ENCODE data around the gene GLIS1. TPM values are rescaled to one million over a fixed set of nuclear protein-coding genes. Genes with fewer than 3 reads are reported as not detected.
A peak's percentile ranks its signal among the peaks of the same experiment; 100 is the strongest.

Gene GLIS1
- total and polyA plus RNA-seq, 5 donors from 2014 or later = not detected

- no peaks in the 10 kb centered on the region for H3K36me3 Mint-ChIP-seq
- Histone ChIP-seq H3K4me1 (ENCODE audit: control insufficient read depth, insufficient read depth, low read length, poor library complexity, severe bottlenecking) (no peaks in the 10 kb centered on the region), H3K4me3 (ENCODE audit: low read depth, low read length) (no peak overlapping the region), H3K27me3 (ENCODE audit: control insufficient read depth, insufficient read depth, low read length) (no peaks in the 10 kb centered on the region), H3K36me3 (ENCODE audit: control insufficient read depth, insufficient read depth, low read length) (no peaks in the 10 kb centered on the region), H3K9me3 (ENCODE audit: control insufficient read depth in 2 of 2, low read length in 2 of 2) (no peaks in the 10 kb centered on the region), H3K27ac (ENCODE audit: insufficient read depth, low read length, poor library complexity, severe bottlenecking) (no peak overlapping the region)
- DNase-seq = no peak
- peaks cover 0 to 1% (median 0%) of the 10 kb centered on the region in 7 donors for H3K9me3 Mint-ChIP-seq
- ATAC-seq (ENCODE audit: low read depth in 2 of 2) = no peak
- H3K27me3 Mint-ChIP-seq = peaks cover 17% of the 10 kb centered on the region
- H3K27ac Mint-ChIP-seq = no peak overlapping the region
- H3K4me3 Mint-ChIP-seq = no peak overlapping the region
- no peaks in the 10 kb centered on the region for H3K4me1 Mint-ChIP-seq
Measured at GRCh38 chr1:53689223-53689622, 49.7 kb downstream of the GLIS1 start.

GRCh38 chr1:53688381-53689102 is 50.4 kb downstream of the GLIS1 start:
- H3K4me1 Mint-ChIP-seq = no peaks in the 10 kb centered on the region
- Histone ChIP-seq H3K4me3 (ENCODE audit: low read depth, low read length) (no peak overlapping the region), H3K4me1 (ENCODE audit: control insufficient read depth, insufficient read depth, low read length, poor library complexity, severe bottlenecking) (no peaks in the 10 kb centered on the region), H3K27me3 (ENCODE audit: control insufficient read depth, insufficient read depth, low read length) (no peaks in the 10 kb centered on the region), H3K9me3 (ENCODE audit: control insufficient read depth in 2 of 2, low read length in 2 of 2) (no peaks in the 10 kb centered on the region), H3K36me3 (ENCODE audit: control insufficient read depth, insufficient read depth, low read length) (no peaks in the 10 kb centered on the region), H3K27ac (ENCODE audit: insufficient read depth, low read length, poor library complexity, severe bottlenecking) (no peak overlapping the region)
- peaks cover 0 to 1% (median 0%) of the 10 kb centered on the region in 7 donors for H3K9me3 Mint-ChIP-seq
- no peak overlapping the region for H3K4me3 Mint-ChIP-seq
- peaks cover 17% of the 10 kb centered on the region for H3K27me3 Mint-ChIP-seq
- H3K36me3 Mint-ChIP-seq = no peaks in the 10 kb centered on the region
- DNase-seq (no peak), ATAC-seq (ENCODE audit: low read depth in 2 of 2) (no peak)
- no peak overlapping the region for H3K27ac Mint-ChIP-seq

GRCh38 chr1:53687901-53688300 is 51.1 kb downstream of the GLIS1 start:
- Histone ChIP-seq H3K27me3 (ENCODE audit: control insufficient read depth, insufficient read depth, low read length) (no peaks in the 10 kb centered on the region), H3K36me3 (ENCODE audit: control insufficient read depth, insufficient read depth, low read length) (no peaks in the 10 kb centered on the region), H3K27ac (ENCODE audit: insufficient read depth, low read length, poor library complexity, severe bottlenecking) (no peak overlapping the region), H3K4me1 (ENCODE audit: control insufficient read depth, insufficient read depth, low read length, poor library complexity, severe bottlenecking) (no peaks in the 10 kb centered on the region), H3K4me3 (ENCODE audit: low read depth, low read length) (no peak overlapping the region), H3K9me3 (ENCODE audit: control insufficient read depth in 2 of 2, low read length in 2 of 2) (no peaks in the 10 kb centered on the region)
- ATAC-seq (ENCODE audit: low read depth in 2 of 2) = no peak
- H3K36me3 Mint-ChIP-seq = no peaks in the 10 kb centered on the region
- no peak overlapping the region for H3K27ac Mint-ChIP-seq
- DNase-seq = no peak
- peaks cover 0 to 1% (median 0%) of the 10 kb centered on the region in 7 donors for H3K9me3 Mint-ChIP-seq
- no peaks in the 10 kb centered on the region for H3K4me1 Mint-ChIP-seq
- H3K27me3 Mint-ChIP-seq = peaks cover 17% of the 10 kb centered on the region
- H3K4me3 Mint-ChIP-seq = no peak overlapping the region

GRCh38 chr1:53687426-53687825 is 51.5 kb downstream of the GLIS1 start:
- Histone ChIP-seq H3K27me3 (ENCODE audit: control insufficient read depth, insufficient read depth, low read length) (no peaks in the 10 kb centered on the region), H3K27ac (ENCODE audit: insufficient read depth, low read length, poor library complexity, severe bottlenecking) (no peak overlapping the region), H3K36me3 (ENCODE audit: control insufficient read depth, insufficient read depth, low read length) (no peaks in the 10 kb centered on the region), H3K9me3 (ENCODE audit: control insufficient read depth in 2 of 2, low read length in 2 of 2) (no peaks in the 10 kb centered on the region), H3K4me3 (ENCODE audit: low read depth, low read length) (no peak overlapping the region), H3K4me1 (ENCODE audit: control insufficient read depth, insufficient read depth, low read length, poor library complexity, severe bottlenecking) (no peaks in the 10 kb centered on the region)
- ATAC-seq (ENCODE audit: low read depth in 2 of 2) (no peak), DNase-seq (no peak)
- peaks cover 0 to 1% (median 0%) of the 10 kb centered on the region in 7 donors for H3K9me3 Mint-ChIP-seq
- H3K36me3 Mint-ChIP-seq = no peaks in the 10 kb centered on the region
- H3K27ac Mint-ChIP-seq = no peak overlapping the region
- no peaks in the 10 kb centered on the region for H3K4me1 Mint-ChIP-seq
- H3K27me3 Mint-ChIP-seq = peaks cover 17% of the 10 kb centered on the region
- no peak overlapping the region for H3K4me3 Mint-ChIP-seq

DNA sequence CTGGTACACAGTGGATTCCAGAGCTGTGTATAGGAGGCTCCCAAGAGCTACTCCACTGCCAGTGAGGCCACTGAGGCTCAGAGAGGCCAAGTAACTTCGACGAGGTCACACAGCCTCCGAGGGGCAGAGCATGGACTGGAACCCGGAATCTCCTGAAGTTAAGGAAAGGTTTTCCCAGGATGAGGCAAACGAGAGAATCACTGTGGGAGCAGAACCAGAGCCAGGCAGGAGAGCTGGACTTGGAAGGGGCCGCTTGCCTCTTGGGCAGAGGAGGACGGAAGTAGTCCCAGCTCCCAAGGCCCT is 52.0 kb downstream of the GLIS1 start:
- H3K4me1 ChIP-seq (ENCODE audit: control insufficient read depth, insufficient read depth, low read length, poor library complexity, severe bottlenecking) = no peaks in the 10 kb centered on the region
- no peaks in the 10 kb centered on the region for H3K27me3 ChIP-seq (ENCODE audit: control insufficient read depth, insufficient read depth, low read length)
- no peak for ATAC-seq (ENCODE audit: low read depth in 2 of 2)
- no peak overlapping the region for H3K4me3 Mint-ChIP-seq
- H3K9me3 Mint-ChIP-seq = peaks cover 0 to 1% (median 0%) of the 10 kb centered on the region in 7 donors
- H3K4me3 ChIP-seq (ENCODE audit: low read depth, low read length) = no peak overlapping the region
- H3K27ac Mint-ChIP-seq = no peak overlapping the region
- no peaks in the 10 kb centered on the region for H3K36me3 Mint-ChIP-seq
- H3K27ac ChIP-seq (ENCODE audit: insufficient read depth, low read length, poor library complexity, severe bottlenecking) = no peak overlapping the region
- no peak for DNase-seq
- no peaks in the 10 kb centered on the region for H3K9me3 ChIP-seq (ENCODE audit: control insufficient read depth in 2 of 2, low read length in 2 of 2)
- peaks cover 0 to 4% (median under 1%) of the 10 kb centered on the region in 4 donors for H3K4me1 Mint-ChIP-seq
- peaks cover 17% of the 10 kb centered on the region for H3K27me3 Mint-ChIP-seq
- H3K36me3 ChIP-seq (ENCODE audit: control insufficient read depth, insufficient read depth, low read length) = no peaks in the 10 kb centered on the region

DNA sequence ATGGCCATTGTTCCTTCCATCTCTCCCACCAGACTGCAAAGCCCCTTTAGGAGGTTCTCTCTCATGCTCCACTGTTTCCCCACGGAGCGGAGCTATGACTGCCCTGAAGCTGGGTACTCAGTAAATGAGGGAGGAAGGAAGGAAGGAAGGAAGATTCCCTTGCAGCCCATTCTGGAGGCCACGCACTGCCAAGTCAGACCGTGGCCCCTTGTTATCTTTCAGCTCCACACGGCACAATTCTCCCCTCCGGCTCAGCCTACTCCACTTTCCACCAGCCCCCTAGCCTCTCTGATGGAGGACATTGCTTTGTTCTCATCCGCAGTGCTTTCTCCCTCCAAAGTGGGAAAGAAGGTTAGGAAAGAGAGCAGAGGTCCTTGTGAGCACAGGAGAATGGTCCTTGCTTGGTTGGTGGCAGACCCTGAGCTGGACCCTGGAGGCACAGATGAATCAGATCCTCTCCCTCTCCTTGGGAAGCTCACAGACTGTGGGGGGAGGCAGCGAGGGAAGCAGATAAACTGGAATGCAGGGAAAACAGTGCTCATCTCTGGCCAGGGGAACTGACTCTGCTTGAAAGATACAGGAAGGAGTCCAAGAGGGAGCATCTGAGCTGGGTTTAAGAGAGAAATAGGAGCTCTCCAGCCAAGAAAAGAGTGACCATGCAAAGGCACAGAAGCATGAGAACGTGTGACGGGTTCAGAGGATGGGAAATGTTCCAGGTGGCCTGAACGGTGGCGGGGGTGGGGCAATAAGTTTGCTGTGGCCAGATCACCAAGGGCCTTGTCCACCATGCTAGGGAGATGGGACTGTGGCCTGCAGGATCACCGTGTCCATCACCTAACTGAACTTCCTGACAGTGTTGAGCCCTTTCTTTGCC is 52.6 kb downstream of the GLIS1 start:
- Mint-ChIP-seq H3K36me3 (no peaks in the 10 kb centered on the region), H3K27me3 (peaks cover 17% of the 10 kb centered on the region), H3K9me3 (peaks cover 0 to 1% (median 0%) of the 10 kb centered on the region in 7 donors), H3K4me1 (peaks cover 0 to 7% (median 1%) of the 10 kb centered on the region in 4 donors), H3K27ac (no peak overlapping the region), H3K4me3 (no peak overlapping the region)
- Histone ChIP-seq H3K4me1 (ENCODE audit: control insufficient read depth, insufficient read depth, low read length, poor library complexity, severe bottlenecking) (no peaks in the 10 kb centered on the region), H3K27ac (ENCODE audit: insufficient read depth, low read length, poor library complexity, severe bottlenecking) (no peak overlapping the region), H3K36me3 (ENCODE audit: control insufficient read depth, insufficient read depth, low read length) (no peaks in the 10 kb centered on the region), H3K9me3 (ENCODE audit: control insufficient read depth in 2 of 2, low read length in 2 of 2) (no peaks in the 10 kb centered on the region), H3K4me3 (ENCODE audit: low read depth, low read length) (no peak overlapping the region), H3K27me3 (ENCODE audit: control insufficient read depth, insufficient read depth, low read length) (no peaks in the 10 kb centered on the region)
- no peak for DNase-seq
- no peak for ATAC-seq (ENCODE audit: low read depth in 2 of 2)

DNA sequence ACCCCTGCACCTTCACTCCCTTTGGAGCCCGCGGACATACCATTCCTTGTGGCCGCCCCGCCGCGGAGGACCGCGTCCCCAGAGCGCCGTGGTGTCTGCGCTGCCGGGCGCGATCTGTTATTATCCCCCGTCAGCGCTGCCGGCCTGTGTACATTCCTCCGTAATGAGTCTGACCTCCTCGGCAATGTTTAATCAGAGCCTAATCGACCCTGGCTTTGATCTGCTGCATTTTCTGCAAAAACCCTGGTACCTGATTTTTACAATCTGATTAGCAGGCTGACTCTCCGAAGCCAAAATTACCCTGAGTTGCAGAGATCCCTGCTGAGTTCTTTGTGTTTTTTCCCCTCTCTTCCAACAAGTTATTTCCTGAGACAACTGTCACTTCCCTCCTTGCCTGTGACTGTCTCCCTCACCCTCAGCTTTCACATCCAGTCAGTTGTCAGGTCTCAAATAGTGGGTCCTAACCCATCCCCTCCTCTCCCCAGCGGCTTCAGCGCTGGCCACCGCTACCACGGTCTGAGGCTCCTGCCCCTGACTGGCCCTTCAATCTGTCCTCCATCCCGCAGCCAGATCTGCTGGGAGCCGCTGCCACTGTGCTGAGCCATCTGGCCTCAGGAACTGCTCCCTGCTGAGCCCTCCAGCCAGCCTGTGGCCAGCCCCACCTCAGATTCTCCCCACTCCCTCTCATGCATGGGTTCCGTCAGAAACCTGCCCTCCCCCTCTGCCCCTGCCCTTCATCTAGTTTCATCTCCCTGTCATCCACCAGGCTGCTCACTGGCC is 53.5 kb downstream of the GLIS1 start:
- H3K4me3 ChIP-seq (ENCODE audit: low read depth, low read length) = no peak overlapping the region
- H3K27ac ChIP-seq (ENCODE audit: insufficient read depth, low read length, poor library complexity, severe bottlenecking) = no peak overlapping the region
- Mint-ChIP-seq H3K27me3 (peaks cover 19% of the 10 kb centered on the region), H3K36me3 (no peaks in the 10 kb centered on the region), H3K27ac (no peak overlapping the region), H3K4me1 (peaks cover 0 to 9% (median 1%) of the 10 kb centered on the region in 4 donors), H3K4me3 (peak overlapping the region in 1 of 4 donors; percentile 35), H3K9me3 (peaks cover 0 to 1% (median 0%) of the 10 kb centered on the region in 7 donors)
- DNase-seq (no peak), ATAC-seq (ENCODE audit: low read depth in 2 of 2) (no peak)
- H3K4me1 ChIP-seq (ENCODE audit: control insufficient read depth, insufficient read depth, low read length, poor library complexity, severe bottlenecking) = no peaks in the 10 kb centered on the region
- H3K9me3 ChIP-seq (ENCODE audit: control insufficient read depth in 2 of 2, low read length in 2 of 2) = no peaks in the 10 kb centered on the region
- H3K27me3 ChIP-seq (ENCODE audit: control insufficient read depth, insufficient read depth, low read length) = no peaks in the 10 kb centered on the region
- H3K36me3 ChIP-seq (ENCODE audit: control insufficient read depth, insufficient read depth, low read length) = no peaks in the 10 kb centered on the region
